ENCODE results near the gene SLC25A21. TPM values are rescaled to one million over a fixed set of nuclear protein-coding genes. Genes with fewer than 3 reads are reported as not detected.

Gene SLC25A21
- total RNA-seq, 2 donors from 2014 or later: 1.2 TPM; not detected in 1

DNA sequence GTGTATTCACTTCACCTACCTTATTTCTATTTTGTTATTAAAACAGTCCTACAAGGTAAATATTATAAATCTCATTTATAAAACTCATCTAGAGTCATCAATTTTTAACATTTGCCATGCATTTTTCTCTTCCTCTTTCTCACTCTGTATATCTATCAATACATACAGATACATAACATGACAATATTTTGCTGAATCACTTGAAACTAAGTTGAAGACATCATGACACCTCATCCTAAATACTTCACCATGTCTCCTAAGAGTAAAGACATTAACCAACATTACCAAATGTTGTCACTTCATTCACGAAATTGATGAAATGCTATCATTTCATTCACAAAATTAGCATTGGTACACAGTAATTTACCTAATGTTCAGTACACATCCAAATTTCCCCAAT lies 329.0 kb downstream of the SLC25A21 start:
- no peak for ATAC-seq (ENCODE audit: insufficient number of reproducible peaks, low FRiP score, low read depth)

DNA sequence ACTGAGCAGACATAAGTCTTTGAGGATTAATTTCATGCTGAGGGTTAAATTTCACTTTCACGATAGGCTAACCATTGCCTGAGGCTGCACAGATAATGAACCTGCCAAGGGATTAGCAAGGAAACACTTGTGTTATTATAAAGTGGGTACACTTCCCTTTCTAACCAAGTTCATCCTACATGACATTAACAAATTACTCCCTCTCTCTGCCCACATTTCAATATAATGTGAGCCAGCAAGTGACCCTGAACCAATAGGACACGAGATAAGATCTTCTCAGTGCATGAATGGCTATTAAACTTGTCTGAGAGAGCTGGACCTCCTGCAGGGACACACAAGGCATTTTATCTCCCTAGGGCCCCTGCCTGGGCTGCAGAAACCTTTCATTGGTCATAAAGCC lies 337.3 kb downstream of the SLC25A21 start:
- H3K27me3 ChIP-seq (replicated peaks; ENCODE audit: insufficient read depth): no peaks in the 10 kb centered on the region
- ATAC-seq (ENCODE audit: insufficient number of reproducible peaks, low FRiP score, low read depth): no peak
- TF ChIP-seq, protein P1, sequence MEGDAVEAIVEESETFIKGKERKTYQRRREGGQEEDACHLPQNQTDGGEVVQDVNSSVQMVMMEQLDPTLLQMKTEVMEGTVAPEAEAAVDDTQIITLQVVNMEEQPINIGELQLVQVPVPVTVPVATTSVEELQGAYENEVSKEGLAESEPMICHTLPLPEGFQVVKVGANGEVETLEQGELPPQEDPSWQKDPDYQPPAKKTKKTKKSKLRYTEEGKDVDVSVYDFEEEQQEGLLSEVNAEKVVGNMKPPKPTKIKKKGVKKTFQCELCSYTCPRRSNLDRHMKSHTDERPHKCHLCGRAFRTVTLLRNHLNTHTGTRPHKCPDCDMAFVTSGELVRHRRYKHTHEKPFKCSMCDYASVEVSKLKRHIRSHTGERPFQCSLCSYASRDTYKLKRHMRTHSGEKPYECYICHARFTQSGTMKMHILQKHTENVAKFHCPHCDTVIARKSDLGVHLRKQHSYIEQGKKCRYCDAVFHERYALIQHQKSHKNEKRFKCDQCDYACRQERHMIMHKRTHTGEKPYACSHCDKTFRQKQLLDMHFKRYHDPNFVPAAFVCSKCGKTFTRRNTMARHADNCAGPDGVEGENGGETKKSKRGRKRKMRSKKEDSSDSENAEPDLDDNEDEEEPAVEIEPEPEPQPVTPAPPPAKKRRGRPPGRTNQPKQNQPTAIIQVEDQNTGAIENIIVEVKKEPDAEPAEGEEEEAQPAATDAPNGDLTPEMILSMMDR (IDR thresholded peaks at IDR 0.05): no peak

More for the DNA sequence above, 329.0 kb downstream of the SLC25A21 start:
- TF ChIP-seq, protein P1 (IDR thresholded peaks at IDR 0.05): no peak
- no peaks in the 10 kb centered on the region for H3K36me3 ChIP-seq
- H3K27me3 ChIP-seq (replicated peaks; ENCODE audit: insufficient read depth): no peaks in the 10 kb centered on the region
- H3K9me3 ChIP-seq: no peaks in the 10 kb centered on the region
- no peaks in the 10 kb centered on the region for H3K4me1 ChIP-seq (ENCODE audit: control insufficient read depth in 1 of 2, low read depth in 2 of 2)
- no peak overlapping the region for H3K27ac ChIP-seq
- H3K4me3 ChIP-seq: no peak overlapping the region
- no peak for DNase-seq (ENCODE audit: low spot score)

DNA sequence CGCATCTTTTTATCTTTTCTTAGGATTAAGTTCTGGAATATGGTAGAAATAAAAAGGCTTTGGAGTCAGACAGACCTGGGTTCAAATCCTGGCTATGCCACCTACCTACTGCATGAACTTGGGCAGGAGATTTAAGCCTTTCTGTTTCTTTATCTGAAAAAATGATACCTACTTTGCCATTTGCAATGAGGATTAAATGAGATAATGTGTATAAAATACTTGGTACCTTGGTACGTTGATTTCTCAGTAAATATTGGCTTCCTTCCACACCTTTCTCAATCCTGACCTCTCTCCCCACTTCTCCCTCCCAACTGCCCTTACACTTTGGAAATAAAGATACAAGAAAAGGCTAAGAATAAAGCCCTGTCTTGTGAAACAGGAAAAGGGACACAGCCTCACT lies 338.1 kb downstream of the SLC25A21 start:
- Histone ChIP-seq H3K27me3 (replicated peaks; ENCODE audit: insufficient read depth) (no peaks in the 10 kb centered on the region), H3K9me3 (no peaks in the 10 kb centered on the region), H3K4me3 (no peak overlapping the region), H3K27ac (no peak overlapping the region), H3K4me1 (ENCODE audit: control insufficient read depth in 1 of 2, low read depth in 2 of 2) (no peaks in the 10 kb centered on the region), H3K36me3 (no peaks in the 10 kb centered on the region)
- DNase-seq (ENCODE audit: low spot score) (no peak), ATAC-seq (ENCODE audit: insufficient number of reproducible peaks, low FRiP score, low read depth) (no peak)
- TF ChIP-seq, protein P1 (IDR thresholded peaks at IDR 0.05): no peak

More for the DNA sequence above, 337.3 kb downstream of the SLC25A21 start:
- Histone ChIP-seq H3K9me3 (no peaks in the 10 kb centered on the region), H3K27ac (no peak overlapping the region), H3K36me3 (no peaks in the 10 kb centered on the region), H3K4me3 (no peak overlapping the region), H3K4me1 (ENCODE audit: control insufficient read depth in 1 of 2, low read depth in 2 of 2) (no peaks in the 10 kb centered on the region)
- no peak for DNase-seq (ENCODE audit: low spot score)

DNA sequence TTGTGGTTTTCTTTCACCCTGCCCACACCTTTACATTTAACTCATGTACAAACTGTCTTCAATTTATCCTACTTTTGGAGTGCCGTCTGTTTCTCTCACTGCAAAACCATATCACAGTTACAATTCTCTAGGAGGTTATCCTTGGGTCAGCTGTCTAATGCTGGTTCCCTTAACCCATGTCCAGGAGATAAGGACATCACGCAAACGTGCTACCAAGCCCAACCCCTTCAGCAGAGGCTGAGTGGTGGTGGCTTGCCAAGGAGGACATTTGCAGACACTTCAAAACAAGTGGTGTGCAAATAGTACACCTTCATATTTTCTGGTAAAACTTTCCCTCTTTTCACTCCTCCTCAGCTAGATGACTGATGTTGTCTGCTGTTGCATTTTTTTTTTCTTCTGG lies 342.9 kb downstream of the SLC25A21 start:
- H3K9me3 ChIP-seq: no peaks in the 10 kb centered on the region
- no peak for ATAC-seq (ENCODE audit: insufficient number of reproducible peaks, low FRiP score, low read depth)
- TF ChIP-seq, protein P1 (IDR thresholded peaks at IDR 0.05): no peak
- DNase-seq (ENCODE audit: low spot score): no peak
- H3K36me3 ChIP-seq: no peaks in the 10 kb centered on the region
- H3K4me1 ChIP-seq (ENCODE audit: control insufficient read depth in 1 of 2, low read depth in 2 of 2): no peaks in the 10 kb centered on the region
- H3K27me3 ChIP-seq (replicated peaks; ENCODE audit: insufficient read depth): no peaks in the 10 kb centered on the region
- H3K27ac ChIP-seq: no peak overlapping the region
- no peak overlapping the region for H3K4me3 ChIP-seq

DNA sequence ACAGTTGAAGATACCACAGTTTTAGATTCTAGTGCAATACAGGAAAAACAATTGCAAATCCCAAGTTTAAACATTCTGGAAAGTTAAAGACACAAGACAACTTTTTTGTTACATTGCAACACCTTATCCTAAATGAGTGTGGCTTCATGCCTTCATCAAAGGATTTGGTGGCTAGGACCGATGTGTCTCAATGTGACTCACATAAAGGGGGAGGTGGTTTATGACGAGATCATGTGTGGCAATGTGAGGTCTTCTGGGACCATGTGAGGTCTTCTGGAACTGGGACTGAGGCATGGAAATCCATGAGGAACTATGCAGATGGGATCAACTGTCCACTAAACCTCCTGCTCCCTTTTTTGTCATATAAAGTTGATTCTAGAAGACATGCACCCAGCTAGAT lies 344.5 kb downstream of the SLC25A21 start:
- ATAC-seq (ENCODE audit: insufficient number of reproducible peaks, low FRiP score, low read depth): no peak

More for the DNA sequence above, 344.5 kb downstream of the SLC25A21 start:
- Histone ChIP-seq H3K4me3 (no peak overlapping the region), H3K36me3 (no peaks in the 10 kb centered on the region), H3K9me3 (no peaks in the 10 kb centered on the region), H3K27ac (no peak overlapping the region), H3K4me1 (ENCODE audit: control insufficient read depth in 1 of 2, low read depth in 2 of 2) (no peaks in the 10 kb centered on the region), H3K27me3 (replicated peaks; ENCODE audit: insufficient read depth) (no peaks in the 10 kb centered on the region)
- no peak for DNase-seq (ENCODE audit: low spot score)
- TF ChIP-seq, protein P1 (IDR thresholded peaks at IDR 0.05): no peak

All from thoracic aorta (tissue), 2 donors.